CD4-positive, alpha-beta T cell treated with Interleukin-17A for 4 hours (primary cell): ENCODE measurements around the gene PANK2.
"Not testable (repeated sequence)": the region's sequence is repeated elsewhere in the genome, so short reads cannot be mapped to it uniquely, and the experiment has no call there.

Source experiments
- DNase-seq: peaks from one replicate; pipeline ENCODE4 v3.0.0-alpha.2; 2020; ENCODE audit warnings: mixed read lengths

Gene PANK2

GRCh38 chr20:3930265-3931206 lies 41.3 kb downstream of the PANK2 start:
- DNase-seq = no peak

- DNase-seq = no peak
These were observed 42.5 kb downstream of the PANK2 start for GRCh38 chr20:3931664-3932063.

DNA sequence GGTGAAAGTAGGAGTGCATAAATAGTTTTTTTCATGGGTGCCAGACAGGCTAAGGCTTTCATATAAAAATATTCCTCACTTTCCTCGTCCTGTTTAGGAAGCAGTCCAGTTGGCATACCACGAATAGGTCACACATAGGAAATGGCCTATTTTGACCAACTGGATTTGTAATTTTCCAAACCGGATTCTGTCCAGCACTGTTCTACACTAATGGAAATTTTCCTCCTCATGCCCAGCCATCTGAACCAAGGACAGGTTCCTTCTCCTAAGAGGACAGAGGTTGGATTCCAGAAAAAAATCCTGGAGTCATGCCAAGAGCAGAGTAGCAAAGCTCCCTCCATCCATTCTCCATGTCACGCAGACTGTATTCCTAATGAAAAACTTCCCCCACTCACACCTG lies 43.1 kb downstream of the PANK2 start:
- no peak for DNase-seq

DNA sequence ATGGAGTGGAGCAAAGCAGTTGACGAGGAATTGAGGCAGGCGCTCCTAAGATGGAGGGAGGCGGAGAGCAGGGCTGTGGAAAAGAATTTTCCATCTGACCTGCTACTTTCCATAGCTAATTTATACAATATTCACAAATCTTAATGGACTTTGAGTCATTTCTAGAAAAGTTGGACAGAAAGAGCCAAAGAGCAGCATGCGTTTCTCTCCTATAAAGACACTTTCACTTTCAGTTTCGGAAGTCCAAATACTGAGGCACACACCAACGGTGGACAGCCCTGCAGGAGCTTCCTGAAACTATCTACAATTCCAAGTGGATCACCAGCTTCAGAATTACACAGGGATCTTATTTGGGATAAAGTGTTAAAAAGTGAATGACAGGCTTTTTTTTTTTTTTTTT lies 43.5 kb downstream of the PANK2 start:
- DNase-seq = peak; percentile 23

DNA sequence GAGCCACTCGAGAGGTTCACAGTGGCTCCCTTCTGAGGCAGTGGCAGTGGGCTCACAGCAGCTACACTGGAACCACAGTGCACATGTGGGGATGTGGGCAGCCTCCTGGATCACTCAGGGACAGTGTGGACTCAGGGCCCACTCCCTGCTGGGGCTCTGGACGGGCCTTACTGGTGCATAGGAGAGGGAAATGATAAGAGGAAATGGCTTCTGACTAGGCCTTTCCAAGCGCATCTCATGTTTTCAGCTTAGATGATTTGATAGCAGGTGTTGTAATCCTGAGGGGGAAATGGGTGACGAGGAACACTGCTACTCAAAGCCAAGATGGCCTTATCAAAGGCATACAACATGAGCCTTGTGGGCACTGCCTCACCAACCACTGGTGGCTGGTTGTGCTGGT lies 44.0 kb downstream of the PANK2 start:
- DNase-seq = no peak

GRCh38 chr20:3934624-3935023 lies 45.4 kb downstream of the PANK2 start:
- no peak for DNase-seq

GRCh38 chr20:3935295-3935955 lies 46.2 kb downstream of the PANK2 start:
- no peak for DNase-seq

- no peak for DNase-seq
These were observed 46.8 kb downstream of the PANK2 start for GRCh38 chr20:3935956-3936340.

GRCh38 chr20:3937618-3938017 lies 48.4 kb downstream of the PANK2 start:
- no peak for DNase-seq

GRCh38 chr20:3940905-3941304 lies 51.7 kb downstream of the PANK2 start:
- no peak for DNase-seq

DNA sequence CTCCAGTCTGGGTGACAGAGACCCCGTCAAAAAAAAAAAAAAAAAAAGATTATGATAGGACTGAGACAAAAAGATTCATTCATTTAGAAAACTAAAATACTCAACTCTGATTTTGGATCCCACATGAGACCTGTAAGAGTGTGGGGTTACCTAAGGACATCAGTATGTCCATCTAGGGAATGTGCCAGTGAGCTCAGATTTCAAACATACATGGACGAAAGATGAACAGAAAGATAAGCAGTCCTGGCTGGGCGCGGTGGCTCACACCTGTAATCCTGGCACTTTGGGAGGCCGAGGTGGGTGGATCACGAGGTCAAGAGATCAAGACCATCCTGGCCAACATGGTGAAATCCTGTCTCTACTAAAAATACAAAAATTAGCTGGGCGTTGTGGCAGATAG lies 57.5 kb downstream of the PANK2 start:
- DNase-seq = not testable (repeated sequence)

DNA sequence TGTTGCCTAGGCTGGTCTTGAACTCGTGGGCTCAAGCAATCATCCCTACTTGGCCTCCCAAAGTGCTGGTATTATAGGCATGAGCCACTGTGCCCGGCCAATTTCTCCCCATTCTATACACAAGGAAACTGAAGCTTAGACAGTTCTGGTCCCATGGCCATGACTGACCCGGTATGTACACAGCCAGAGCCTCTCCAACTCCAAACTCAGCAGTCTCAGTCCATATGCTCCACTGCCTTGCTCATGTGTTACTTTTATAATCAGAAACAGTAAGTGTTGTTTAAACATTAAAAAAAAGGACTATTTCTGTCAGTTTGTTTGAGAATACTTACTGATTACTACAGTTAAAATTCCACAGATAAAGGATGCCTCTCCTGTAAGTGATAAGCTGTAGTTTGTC lies 75.5 kb downstream of the PANK2 start:
- no peak for DNase-seq

DNA sequence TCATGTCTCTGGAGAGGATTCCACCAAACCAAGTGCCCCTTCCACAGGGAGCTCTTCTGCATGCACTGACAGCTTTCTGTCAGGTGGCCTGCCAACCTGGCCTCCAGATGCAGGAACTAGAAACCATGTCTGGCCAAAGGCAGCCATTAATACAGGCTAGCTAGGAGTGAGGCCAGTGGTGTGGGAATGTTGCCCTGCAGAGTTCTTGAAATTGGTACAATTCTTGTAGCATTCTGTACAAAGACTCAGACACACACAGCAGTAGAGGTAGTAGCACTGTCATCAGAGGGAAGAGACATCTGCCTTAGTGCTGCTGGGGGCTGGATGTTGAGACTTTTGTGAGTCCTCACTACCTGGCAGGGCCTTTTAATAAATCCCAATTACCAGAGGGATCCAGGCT lies 77.4 kb downstream of the PANK2 start:
- no peak for DNase-seq

DNA sequence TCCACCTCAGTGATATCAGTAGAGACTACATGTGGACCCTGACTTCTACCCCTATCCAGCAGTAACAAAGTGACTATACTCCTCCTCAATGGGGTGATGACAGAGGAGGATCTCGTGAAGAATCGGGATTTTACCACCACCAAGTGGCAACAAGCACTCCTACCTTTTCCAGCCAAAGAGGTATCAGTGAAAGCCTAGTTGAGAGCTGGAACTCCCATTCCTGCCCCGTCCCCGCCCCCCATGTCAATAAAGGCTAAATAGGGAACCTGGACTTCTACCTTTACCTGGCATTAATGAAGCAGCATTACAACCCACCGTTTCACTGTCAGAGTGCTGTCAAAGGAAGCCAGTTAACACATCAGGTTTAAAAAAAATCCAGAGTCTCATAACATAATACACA lies 80.8 kb downstream of the PANK2 start:
- no peak for DNase-seq

- DNase-seq = no peak
These were observed 82.0 kb downstream of the PANK2 start for GRCh38 chr20:3971145-3971544.

GRCh38 chr20:3972161-3972560 lies 83.0 kb downstream of the PANK2 start:
- DNase-seq = no peak

GRCh38 chr20:3972631-3973030 lies 83.4 kb downstream of the PANK2 start:
- DNase-seq = not testable (repeated sequence)

DNA sequence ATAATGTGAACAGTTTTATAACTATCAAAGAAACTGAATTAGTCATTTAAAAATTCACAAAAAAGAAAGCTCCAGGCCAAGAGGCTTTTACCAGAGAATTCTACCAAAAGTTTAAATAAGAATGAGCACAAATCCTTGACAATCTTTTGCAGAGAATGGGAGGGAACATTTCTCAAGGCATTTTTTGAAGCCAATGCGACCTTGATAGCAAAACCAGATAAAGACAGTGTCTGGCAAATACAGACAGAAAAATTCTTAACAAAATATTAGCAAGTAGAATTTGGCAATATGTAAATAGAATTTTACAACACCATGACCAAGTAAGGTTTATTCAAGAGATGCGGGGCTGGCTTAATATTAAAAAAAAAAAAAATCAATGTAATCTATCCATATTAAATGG lies 84.5 kb downstream of the PANK2 start:
- no peak for DNase-seq

DNA sequence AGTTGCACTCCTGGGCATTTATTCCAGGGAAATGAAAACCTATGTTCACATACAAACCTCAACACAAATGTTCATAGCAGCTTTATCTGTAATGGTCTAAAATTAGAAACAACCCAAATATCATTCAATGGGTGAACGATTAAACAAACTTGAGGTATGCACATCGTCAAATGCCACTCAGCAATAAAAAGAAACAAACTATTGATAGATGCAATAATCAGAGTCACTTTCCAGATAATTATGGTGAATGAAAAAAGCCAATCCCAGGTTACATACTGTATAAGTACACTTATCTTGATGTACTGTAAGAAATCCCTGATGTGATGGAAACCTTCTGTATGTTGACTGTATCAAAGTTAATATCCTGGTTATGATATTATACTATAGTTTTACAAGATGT lies 87.3 kb downstream of the PANK2 start:
- DNase-seq = no peak
